WERI-Rb-1 (cell line): ENCODE measurements around the gene TFPT.

Experiments
- DNase-seq: peaks from one replicate; pipeline ENCODE4 v3.0.0-alpha.2; 2020
- H3K27ac ChIP-seq: fragments of 250-450 bp; sonication (Bioruptor Pico); 2 replicates; pipeline ENCODE4 v1.5.1; 2020; ENCODE audit warnings: mild to moderate bottlenecking, moderate library complexity
- H3K27me3 ChIP-seq: fragments of 250-450 bp; sonication (Bioruptor Pico); 2 replicates; pipeline ENCODE4 v1.5.1; 2021; ENCODE audit warnings: mild to moderate bottlenecking, low read depth, moderate library complexity; ENCODE audit not compliant: insufficient read depth, severe bottlenecking
- H3K36me3 ChIP-seq: fragments of 250-450 bp; sonication (Bioruptor Pico); 2 replicates; pipeline ENCODE4 v1.5.1; 2020; ENCODE audit warnings: mild to moderate bottlenecking, moderate library complexity
- H3K4me3 ChIP-seq: 2 replicates; pipeline ENCODE4 v1.5.1; 2011; ENCODE audit warnings: low read depth, mild to moderate bottlenecking, control low read depth, low read length
- H3K9me3 ChIP-seq: fragments of 250-450 bp; sonication (Bioruptor Pico); 2 replicates; pipeline ENCODE4 v1.5.1; 2021; ENCODE audit warnings: mild to moderate bottlenecking, moderate library complexity; ENCODE audit not compliant: severe bottlenecking
- CTCF ChIP-seq: IDR thresholded peaks from 2 replicates; pipeline ENCODE4 v1.5.1; 2011; ENCODE audit warnings: low read depth, mild to moderate bottlenecking, control low read depth, inconsistent platforms, low read length

The TFPT gene

DNA sequence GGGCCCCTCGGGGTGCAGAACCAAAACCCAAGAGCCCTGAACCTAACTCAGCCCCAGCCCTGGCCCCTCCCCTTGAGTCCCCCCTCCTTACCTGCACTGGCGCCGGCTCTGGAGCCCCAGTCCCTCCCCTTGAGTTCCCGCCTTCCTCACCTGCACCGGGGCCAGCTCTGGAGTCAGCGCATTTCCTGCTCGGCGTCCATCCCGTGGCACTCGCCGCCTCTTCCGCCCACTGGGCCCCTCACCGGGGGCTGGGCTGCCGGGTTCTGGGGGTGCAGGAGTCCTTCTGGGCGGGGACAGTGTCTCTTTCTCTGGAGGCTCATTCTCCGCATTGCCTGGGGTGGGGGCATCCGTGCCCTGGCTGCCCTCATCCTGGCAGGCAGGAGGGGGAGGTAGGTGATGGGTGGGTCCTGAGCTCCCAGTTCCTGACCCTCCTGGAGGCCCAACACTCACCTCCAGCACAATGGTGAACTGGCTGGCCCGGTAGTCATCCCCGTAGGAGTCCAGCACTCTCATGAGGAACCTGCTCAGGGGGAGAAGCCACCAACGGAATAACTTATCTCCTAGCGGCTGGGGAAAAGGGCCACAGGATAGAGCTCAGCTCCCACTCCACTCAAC, 7.5 kb downstream of the TFPT start:
- Histone ChIP-seq H3K9me3 (no peaks in the 10 kb centered on the region), H3K4me3 (no peak overlapping the region), H3K27me3 (no peaks in the 10 kb centered on the region), H3K27ac (no peak overlapping the region), H3K36me3 (peaks cover 53% of the 10 kb centered on the region)
- DNase-seq = no peak
- no peak for TF ChIP-seq CTCF

- H3K36me3 ChIP-seq = peaks cover 48% of the 10 kb centered on the region
- no peaks in the 10 kb centered on the region for H3K9me3 ChIP-seq
- TF ChIP-seq CTCF = no peak
- no peak for DNase-seq
- no peaks in the 10 kb centered on the region for H3K27me3 ChIP-seq
- no peak overlapping the region for H3K4me3 ChIP-seq
- H3K27ac ChIP-seq = no peak overlapping the region
Observed at GRCh38 chr19:54106716-54107115, 8.7 kb downstream of the TFPT start.

- Histone ChIP-seq H3K4me3 (no peak overlapping the region), H3K9me3 (no peaks in the 10 kb centered on the region), H3K36me3 (peaks cover 44% of the 10 kb centered on the region), H3K27me3 (no peaks in the 10 kb centered on the region), H3K27ac (no peak overlapping the region)
- DNase-seq = no peak
- no peak for TF ChIP-seq CTCF
Observed at GRCh38 chr19:54105796-54106195, 9.7 kb downstream of the TFPT start.

GRCh38 chr19:54104998-54105715, 10.3 kb downstream of the TFPT start:
- peaks cover 40% of the 10 kb centered on the region for H3K36me3 ChIP-seq

DNA sequence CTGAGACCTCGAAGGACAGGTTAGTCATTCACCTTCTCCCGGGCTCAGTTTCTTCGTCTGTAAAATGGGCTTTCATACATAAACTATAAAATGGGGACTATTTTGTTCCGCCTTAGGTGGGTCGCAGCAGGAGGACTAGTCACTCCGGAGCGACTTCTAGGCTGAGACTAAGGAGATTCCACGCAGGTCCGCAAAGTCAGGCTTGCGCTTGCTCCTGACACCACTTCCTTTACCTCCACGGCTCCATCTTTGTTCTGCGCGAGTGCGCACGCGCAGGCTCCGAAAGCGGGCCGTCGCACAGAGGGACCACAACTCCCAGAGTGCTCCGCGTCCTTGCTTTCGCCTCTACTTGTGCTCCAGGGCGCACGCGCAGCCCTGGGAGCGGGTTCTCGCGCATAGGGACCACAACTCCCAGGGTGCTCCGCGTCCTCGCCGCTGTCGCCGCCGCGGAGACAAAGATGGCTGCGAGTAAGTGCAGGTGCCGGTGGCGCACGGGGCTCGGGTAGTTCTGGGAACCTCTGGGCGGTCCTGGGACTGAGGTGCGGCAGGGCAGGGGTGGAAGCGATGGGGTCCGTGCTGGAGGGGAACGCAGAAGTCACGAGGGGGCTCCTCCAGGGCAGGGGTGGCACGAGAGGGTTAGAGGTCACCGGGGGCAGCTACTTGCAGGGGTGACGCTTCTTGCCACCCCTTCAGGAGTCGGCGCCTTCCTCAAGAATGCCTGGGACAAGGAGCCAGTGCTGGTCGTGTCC, 12.9 kb downstream of the TFPT start, which contains the start of gene NDUFA3:
NDUFA3 (plus strand) TSS at position 435 of the 749 bp plus-strand sequence; CDS start at position 459, 24 bp downstream.
- peak within 1 kb of the TSS; percentile 62 for H3K27ac ChIP-seq
- no peak for TF ChIP-seq CTCF

More at GRCh38 chr19:54104998-54105715, 10.3 kb downstream of the TFPT start:
- Histone ChIP-seq H3K9me3 (no peaks in the 10 kb centered on the region), H3K4me3 (no peak overlapping the region), H3K27ac (no peak overlapping the region), H3K27me3 (no peaks in the 10 kb centered on the region)
- TF ChIP-seq CTCF = no peak
- DNase-seq = no peak

More for the DNA sequence above, 12.9 kb downstream of the TFPT start, which contains the start of gene NDUFA3:
- Histone ChIP-seq H3K4me3 (peak within 1 kb of the TSS; percentile 96), H3K9me3 (no peaks in the 10 kb centered on the region), H3K27me3 (peaks cover 4% of the 10 kb centered on the region), H3K36me3 (peaks cover 20% of the 10 kb centered on the region)
- DNase-seq = peak; percentile 97
